Uterus (tissue), 2 donors: ENCODE data around the gene LRRK2.

ENCODE experiments used
- POLR2A ChIP-seq, 2 donors: fragments of 450-650 bp; IDR thresholded peaks; one replicate each; pipeline ENCODE4 v1.6.1; 2016; ENCODE audit warnings: antibody characterized with exemption in 2 of 2, mild to moderate bottlenecking in 1 of 2, moderate library complexity in 1 of 2
- TF ChIP-seq, protein P1 (sequence below), 4 experiments: fragments of 200-600 bp in 2 of 4; fragments of 450-650 bp in 2 of 4; sonication (generic) in 2 of 4; IDR thresholded peaks; one replicate each; pipeline ENCODE4 v1.5.1; 2016 to 2019; ENCODE audit warnings: antibody characterized with exemption in 4 of 4, mild to moderate bottlenecking in 2 of 4, moderate library complexity in 1 of 4

DNA sequence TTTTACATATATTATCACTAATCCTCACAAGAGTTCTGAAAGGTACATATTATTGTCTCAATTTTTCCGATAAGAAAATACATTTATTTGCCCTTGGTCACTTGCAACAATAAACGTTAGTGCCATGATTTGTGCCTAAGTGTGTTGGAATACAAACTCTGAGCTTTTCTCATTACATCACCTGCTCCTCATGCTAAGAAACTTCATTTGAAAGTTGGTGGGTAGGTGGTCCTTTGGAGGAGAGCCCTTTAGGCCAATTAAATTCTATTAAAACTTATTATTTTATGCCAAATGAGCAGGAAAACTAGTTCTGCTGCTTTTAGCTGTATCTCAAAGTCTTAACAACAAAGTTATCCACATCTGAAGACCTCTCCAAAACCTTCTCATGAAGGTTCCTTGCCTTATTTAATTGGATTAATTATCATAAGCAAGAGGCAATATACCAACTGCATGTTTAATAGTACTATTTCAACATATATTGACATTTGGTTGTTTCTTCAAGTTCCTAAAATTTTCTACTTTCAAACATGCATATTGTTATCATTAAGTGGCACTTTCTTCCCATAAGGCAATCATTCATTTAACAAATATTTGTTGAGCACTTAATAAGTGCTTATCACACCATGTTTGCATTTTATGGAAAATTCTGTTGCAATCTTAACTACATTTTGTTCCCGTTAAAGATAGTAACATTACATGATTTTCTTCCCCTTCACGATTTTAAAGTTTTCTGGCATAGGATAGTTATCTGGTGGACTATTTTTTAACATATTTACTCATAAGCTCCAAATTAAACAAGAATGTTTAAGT is 40.1 kb upstream of the LRRK2 start:
- TF ChIP-seq, protein P1, sequence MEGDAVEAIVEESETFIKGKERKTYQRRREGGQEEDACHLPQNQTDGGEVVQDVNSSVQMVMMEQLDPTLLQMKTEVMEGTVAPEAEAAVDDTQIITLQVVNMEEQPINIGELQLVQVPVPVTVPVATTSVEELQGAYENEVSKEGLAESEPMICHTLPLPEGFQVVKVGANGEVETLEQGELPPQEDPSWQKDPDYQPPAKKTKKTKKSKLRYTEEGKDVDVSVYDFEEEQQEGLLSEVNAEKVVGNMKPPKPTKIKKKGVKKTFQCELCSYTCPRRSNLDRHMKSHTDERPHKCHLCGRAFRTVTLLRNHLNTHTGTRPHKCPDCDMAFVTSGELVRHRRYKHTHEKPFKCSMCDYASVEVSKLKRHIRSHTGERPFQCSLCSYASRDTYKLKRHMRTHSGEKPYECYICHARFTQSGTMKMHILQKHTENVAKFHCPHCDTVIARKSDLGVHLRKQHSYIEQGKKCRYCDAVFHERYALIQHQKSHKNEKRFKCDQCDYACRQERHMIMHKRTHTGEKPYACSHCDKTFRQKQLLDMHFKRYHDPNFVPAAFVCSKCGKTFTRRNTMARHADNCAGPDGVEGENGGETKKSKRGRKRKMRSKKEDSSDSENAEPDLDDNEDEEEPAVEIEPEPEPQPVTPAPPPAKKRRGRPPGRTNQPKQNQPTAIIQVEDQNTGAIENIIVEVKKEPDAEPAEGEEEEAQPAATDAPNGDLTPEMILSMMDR (IDR thresholded peaks at IDR 0.05), result no peak
- no peak for TF ChIP-seq POLR2A (IDR thresholded peaks at IDR 0.05)
